HFFc6 (cell line): Measurements from ENCODE around the gene TBX4. TPM values are rescaled to one million over a fixed set of nuclear protein-coding genes. Genes with fewer than 3 reads are reported as not detected.

Experiments
- DNase-seq: peaks from one replicate; pipeline ENCODE4 v3.0.0-alpha.2; 2018
- H3K27ac Mint-ChIP-seq: 2 replicates; pipeline ENCODE4 v1.8.0; 2020; ENCODE audit warnings: mild to moderate bottlenecking, mixed read lengths
- H3K27me3 Mint-ChIP-seq: 2 replicates; pipeline ENCODE4 v1.8.0; 2021; ENCODE audit warnings: mild to moderate bottlenecking, moderate library complexity, mixed read lengths; ENCODE audit not compliant: insufficient read depth
- H3K36me3 Mint-ChIP-seq: 2 replicates; pipeline ENCODE4 v1.8.0; 2021; ENCODE audit warnings: low read depth, mixed read lengths
- H3K4me1 Mint-ChIP-seq: 2 replicates; pipeline ENCODE4 v1.8.0; 2020; ENCODE audit warnings: low read depth, mixed read lengths
- H3K4me3 Mint-ChIP-seq: 2 replicates; pipeline ENCODE4 v1.8.0; 2020; ENCODE audit warnings: mild to moderate bottlenecking, moderate library complexity, mixed read lengths
- H3K9me3 Mint-ChIP-seq: 2 replicates; pipeline ENCODE4 v1.8.0; 2020; ENCODE audit warnings: mild to moderate bottlenecking, mixed read lengths
- total RNA-seq, 6 experiments: library from RNA; stranded (reverse); fragmentation: NEBNext Ultra II Directional; extraction: Animal tissue kit (Norgen Biotek cat#: 25700); gene quantifications; 2 replicates in 1 of 6; 3 replicates in 5 of 6; pipeline ENCODE4 v1.2.3, GENCODE V29; 2021
- TF ChIP-seq, protein P1 (sequence below): fragments of 200-600 bp; sonication (generic); IDR thresholded peaks from 2 replicates; pipeline ENCODE4 v1.5.0; 2021; ENCODE audit warnings: antibody characterized with exemption, mild to moderate bottlenecking

Gene TBX4
- total RNA-seq, 6 experiments from 2014 or later = 0.11 to 0.26 (median 0.18) TPM; not detected in 3

DNA sequence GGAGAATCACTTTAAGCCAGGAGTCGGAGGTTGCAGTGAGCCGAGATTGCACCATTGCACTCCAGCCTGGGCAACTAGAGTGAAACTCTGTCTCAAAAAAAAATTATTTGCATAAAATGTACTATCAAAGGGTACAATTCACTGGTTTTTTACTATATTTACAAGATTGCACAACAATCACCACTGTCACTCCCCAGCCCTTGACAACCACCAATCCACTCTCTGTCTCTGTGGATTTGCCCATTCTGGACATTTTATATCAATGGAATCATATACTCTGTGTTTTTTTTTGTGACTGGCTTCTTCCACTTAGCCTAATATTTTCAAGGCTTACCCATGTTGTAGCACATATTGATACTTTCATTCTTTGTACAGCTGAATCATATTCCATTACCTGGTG, 33.8 kb upstream of the TBX4 start:
- Mint-ChIP-seq H3K27ac (no peak overlapping the region), H3K4me1 (peaks cover 33% of the 10 kb centered on the region), H3K36me3 (no peaks in the 10 kb centered on the region), H3K9me3 (no peaks in the 10 kb centered on the region), H3K4me3 (no peak overlapping the region), H3K27me3 (peaks cover 19% of the 10 kb centered on the region)
- TF ChIP-seq, protein P1, sequence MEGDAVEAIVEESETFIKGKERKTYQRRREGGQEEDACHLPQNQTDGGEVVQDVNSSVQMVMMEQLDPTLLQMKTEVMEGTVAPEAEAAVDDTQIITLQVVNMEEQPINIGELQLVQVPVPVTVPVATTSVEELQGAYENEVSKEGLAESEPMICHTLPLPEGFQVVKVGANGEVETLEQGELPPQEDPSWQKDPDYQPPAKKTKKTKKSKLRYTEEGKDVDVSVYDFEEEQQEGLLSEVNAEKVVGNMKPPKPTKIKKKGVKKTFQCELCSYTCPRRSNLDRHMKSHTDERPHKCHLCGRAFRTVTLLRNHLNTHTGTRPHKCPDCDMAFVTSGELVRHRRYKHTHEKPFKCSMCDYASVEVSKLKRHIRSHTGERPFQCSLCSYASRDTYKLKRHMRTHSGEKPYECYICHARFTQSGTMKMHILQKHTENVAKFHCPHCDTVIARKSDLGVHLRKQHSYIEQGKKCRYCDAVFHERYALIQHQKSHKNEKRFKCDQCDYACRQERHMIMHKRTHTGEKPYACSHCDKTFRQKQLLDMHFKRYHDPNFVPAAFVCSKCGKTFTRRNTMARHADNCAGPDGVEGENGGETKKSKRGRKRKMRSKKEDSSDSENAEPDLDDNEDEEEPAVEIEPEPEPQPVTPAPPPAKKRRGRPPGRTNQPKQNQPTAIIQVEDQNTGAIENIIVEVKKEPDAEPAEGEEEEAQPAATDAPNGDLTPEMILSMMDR = no peak
- no peak for DNase-seq

DNA sequence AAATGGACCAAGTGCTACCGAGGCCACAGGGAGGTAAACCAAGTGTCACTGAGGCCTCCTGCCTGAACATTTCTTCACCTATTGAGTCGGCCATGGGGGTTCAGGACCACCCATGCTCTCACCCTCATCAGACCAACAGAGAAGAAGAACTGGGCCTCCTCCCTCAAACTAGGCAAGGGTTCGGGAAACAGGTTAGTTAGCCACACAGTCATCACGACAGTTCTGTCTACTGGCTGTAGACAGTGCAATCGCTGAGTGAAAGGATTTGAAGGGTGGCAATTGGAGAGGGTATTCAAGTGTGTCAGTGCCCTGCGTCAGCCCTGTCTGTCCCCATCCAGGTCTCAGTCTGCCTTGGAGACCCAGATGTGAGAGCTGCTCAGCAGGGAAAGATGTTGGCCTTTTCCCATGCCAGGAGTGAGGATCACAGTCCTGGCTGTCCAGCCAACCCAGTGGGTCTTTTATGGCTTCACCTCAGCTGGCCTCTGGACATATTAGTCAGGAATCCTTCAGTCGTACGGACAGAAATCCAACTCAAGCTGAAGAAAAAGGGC, 32.7 kb upstream of the TBX4 start:
- Mint-ChIP-seq H3K4me1 (peaks cover 24% of the 10 kb centered on the region), H3K27me3 (peaks cover 19% of the 10 kb centered on the region), H3K27ac (no peak overlapping the region), H3K4me3 (no peak overlapping the region), H3K9me3 (no peaks in the 10 kb centered on the region), H3K36me3 (no peaks in the 10 kb centered on the region)
- no peak for DNase-seq
- TF ChIP-seq, protein P1 = no peak

DNA sequence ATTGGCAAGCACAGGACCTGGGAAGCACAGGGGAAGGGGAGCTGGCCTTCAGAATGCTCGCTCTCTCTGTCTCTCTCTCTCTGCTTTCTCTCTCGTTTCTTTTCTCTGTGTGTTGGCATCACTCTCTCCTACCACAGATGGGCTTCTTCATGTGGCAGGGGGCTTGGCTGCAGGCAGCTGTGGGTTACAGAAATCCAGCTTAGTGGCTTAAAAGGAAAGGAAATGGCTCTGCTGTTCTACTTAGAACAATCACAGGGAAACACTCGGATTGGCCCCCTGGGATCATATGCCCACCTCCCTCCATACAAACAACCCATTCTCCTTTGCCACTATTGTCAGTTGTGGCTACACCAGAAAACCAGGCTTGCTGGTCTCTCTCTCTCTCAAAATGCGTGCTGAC, 32.2 kb upstream of the TBX4 start:
- Mint-ChIP-seq H3K27ac (no peak overlapping the region), H3K4me3 (no peak overlapping the region), H3K9me3 (no peaks in the 10 kb centered on the region), H3K36me3 (no peaks in the 10 kb centered on the region), H3K4me1 (peaks cover 24% of the 10 kb centered on the region), H3K27me3 (peaks cover 22% of the 10 kb centered on the region)
- TF ChIP-seq, protein P1 = no peak
- no peak for DNase-seq

DNA sequence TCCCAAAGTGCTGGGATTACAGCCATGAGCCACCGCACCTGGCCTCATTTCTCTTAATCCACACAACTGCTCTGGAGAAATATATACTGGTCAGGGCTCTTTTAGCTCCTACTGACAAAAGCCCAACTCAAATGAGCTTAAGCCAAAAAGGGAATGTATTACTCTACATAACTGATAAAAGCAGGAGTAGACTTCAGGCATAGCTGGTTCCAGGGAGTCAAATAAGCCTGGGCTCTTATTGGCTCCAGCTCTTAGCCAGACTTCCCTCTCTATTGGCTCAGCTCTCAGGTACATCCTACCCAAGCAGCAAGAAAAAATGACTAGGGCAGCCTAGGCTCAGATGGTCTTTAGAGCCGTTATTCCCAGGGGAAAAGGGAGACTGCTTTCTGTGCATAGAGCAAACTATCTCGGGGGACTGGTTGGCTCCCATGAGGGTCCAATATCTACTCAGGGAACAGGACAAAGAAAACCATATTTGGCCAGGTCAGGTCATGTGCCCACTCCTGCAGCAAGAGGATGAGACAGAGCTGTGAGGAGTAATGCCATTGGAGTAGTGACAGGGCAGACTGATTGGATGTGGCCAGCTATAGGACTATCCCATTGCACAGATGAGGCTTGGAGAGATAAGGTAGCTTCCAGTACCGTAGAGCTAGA, 31.4 kb upstream of the TBX4 start:
- H3K27me3 Mint-ChIP-seq = peaks cover 23% of the 10 kb centered on the region
- H3K36me3 Mint-ChIP-seq = no peaks in the 10 kb centered on the region
- no peak for DNase-seq
- H3K4me1 Mint-ChIP-seq = peaks cover 24% of the 10 kb centered on the region
- no peak overlapping the region for H3K4me3 Mint-ChIP-seq
- H3K27ac Mint-ChIP-seq = no peak overlapping the region
- TF ChIP-seq, protein P1 = no peak
- H3K9me3 Mint-ChIP-seq = no peaks in the 10 kb centered on the region

DNA sequence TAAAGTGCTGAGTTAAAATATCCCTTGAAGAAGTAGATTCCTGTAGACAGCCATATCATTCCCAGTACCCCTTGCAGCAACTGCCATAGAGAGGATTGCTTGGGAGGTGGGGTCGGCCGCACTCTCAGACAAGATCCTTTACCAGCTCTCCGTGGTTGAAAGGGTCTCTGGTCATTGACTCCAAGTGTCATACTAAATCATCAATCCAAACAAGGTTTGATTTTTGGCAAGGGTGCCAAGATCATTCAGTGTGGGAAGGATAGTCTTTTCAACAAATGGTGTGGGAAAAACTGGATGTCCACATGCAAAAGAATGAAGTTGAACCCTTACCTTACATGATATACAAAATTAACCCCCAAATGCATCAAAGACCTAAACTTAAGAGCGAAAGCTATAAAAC, 30.8 kb upstream of the TBX4 start:
- Mint-ChIP-seq H3K36me3 (no peaks in the 10 kb centered on the region), H3K27ac (no peak overlapping the region), H3K4me3 (no peak overlapping the region), H3K4me1 (peaks cover 24% of the 10 kb centered on the region), H3K27me3 (peaks cover 23% of the 10 kb centered on the region), H3K9me3 (no peaks in the 10 kb centered on the region)
- TF ChIP-seq, protein P1 = no peak
- DNase-seq = no peak
